ENCODE results near the gene SMURF1. TPM values are rescaled to one million over a fixed set of nuclear protein-coding genes. Genes with fewer than 3 reads are reported as not detected.

The SMURF1 gene
- total RNA-seq, 1 donor from 2014 or later: 10.0 TPM

DNA sequence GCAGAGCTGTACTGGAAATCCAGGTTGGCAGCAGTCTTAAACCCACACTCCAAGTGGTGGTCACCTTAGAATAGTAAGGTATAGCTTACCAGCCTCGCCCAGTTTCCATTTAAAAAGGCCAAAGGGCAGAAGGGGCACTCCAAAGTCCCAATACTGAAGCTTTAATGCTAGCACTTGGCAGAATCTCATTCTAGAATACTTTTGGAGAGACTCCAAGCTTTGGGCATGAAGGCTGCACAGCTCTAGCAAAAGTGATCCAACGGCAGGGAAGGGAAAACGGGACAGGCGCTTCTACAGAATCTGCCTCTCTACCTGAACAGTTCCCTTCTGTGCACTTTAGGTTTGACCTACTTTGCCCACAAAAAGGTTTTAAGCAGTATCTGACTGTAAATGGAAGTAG is 19.7 kb downstream of the SMURF1 start:
- H3K27ac ChIP-seq (replicated peaks): peak overlapping the region; percentile 55
- DNase-seq: no peak
- no peaks in the 10 kb centered on the region for H3K27me3 ChIP-seq (ENCODE audit: low read depth)
- TF ChIP-seq, protein P1, sequence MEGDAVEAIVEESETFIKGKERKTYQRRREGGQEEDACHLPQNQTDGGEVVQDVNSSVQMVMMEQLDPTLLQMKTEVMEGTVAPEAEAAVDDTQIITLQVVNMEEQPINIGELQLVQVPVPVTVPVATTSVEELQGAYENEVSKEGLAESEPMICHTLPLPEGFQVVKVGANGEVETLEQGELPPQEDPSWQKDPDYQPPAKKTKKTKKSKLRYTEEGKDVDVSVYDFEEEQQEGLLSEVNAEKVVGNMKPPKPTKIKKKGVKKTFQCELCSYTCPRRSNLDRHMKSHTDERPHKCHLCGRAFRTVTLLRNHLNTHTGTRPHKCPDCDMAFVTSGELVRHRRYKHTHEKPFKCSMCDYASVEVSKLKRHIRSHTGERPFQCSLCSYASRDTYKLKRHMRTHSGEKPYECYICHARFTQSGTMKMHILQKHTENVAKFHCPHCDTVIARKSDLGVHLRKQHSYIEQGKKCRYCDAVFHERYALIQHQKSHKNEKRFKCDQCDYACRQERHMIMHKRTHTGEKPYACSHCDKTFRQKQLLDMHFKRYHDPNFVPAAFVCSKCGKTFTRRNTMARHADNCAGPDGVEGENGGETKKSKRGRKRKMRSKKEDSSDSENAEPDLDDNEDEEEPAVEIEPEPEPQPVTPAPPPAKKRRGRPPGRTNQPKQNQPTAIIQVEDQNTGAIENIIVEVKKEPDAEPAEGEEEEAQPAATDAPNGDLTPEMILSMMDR (IDR thresholded peaks at IDR 0.05; ENCODE audit: borderline replicate concordance): no peak
- intact Hi-C loops (cut with micrococcal nuclease): no loop called here
- no peaks in the 10 kb centered on the region for H3K36me3 ChIP-seq
- H3K4me3 ChIP-seq: no peak overlapping the region
- no peaks in the 10 kb centered on the region for H3K9me3 ChIP-seq (replicated peaks)
- H3K4me1 ChIP-seq: peaks cover 82% of the 10 kb centered on the region

DNA sequence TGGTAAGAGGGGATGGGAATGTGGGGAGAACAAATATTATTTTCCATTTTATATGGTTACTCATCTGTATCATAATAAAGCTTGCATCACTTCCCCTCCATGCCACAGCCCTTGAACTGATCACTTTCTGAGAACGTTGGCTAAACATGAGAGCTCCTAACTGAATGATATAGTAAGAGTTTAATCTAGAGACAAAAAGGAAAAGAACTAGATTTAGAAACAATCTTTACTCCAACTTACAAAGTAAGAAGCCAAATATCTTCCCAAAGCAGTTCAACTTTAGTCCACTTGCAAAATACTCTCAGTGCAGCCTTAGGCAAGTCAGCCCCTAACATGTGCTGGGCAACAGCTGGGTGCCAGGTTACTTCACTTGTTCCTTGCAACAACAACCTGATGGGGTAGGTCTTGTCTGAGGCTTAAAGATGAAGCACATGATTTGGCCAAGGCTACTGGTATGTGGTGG is 20.3 kb downstream of the SMURF1 start:
- DNase-seq: no peak
- Histone ChIP-seq H3K36me3 (no peaks in the 10 kb centered on the region), H3K27ac (replicated peaks) (peak overlapping the region; percentile 55), H3K4me3 (no peak overlapping the region), H3K4me1 (peaks cover 86% of the 10 kb centered on the region), H3K9me3 (replicated peaks) (no peaks in the 10 kb centered on the region), H3K27me3 (ENCODE audit: low read depth) (no peaks in the 10 kb centered on the region)
- intact Hi-C loops (cut with micrococcal nuclease): no loop called here
- TF ChIP-seq, protein P1 (IDR thresholded peaks at IDR 0.05; ENCODE audit: borderline replicate concordance): no peak

DNA sequence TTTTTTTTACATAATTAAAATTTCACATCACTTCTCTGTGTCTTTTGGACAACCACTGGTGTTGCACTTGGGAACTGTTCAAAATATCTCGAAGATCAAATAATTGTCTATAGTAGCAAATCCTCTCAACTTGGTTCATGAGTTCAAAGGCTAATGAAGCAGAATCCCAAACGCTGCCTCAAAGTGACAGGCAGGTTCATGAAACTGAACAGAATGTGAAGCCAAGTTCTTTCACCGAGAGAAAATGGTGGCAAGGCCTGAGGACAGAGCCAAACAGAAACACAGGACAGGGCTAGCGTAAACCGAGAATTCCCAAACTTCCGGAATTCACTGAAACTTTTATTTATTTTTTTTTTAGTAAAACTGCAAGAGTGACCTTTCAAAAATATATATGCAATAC is 21.1 kb downstream of the SMURF1 start:
- Histone ChIP-seq H3K4me1 (peaks cover 83% of the 10 kb centered on the region), H3K27me3 (ENCODE audit: low read depth) (no peaks in the 10 kb centered on the region), H3K9me3 (replicated peaks) (no peaks in the 10 kb centered on the region), H3K36me3 (no peaks in the 10 kb centered on the region), H3K4me3 (no peak overlapping the region), H3K27ac (replicated peaks) (peak overlapping the region; percentile 55)
- intact Hi-C loops (cut with micrococcal nuclease): no loop called here
- no peak for DNase-seq
- TF ChIP-seq, protein P1 (IDR thresholded peaks at IDR 0.05; ENCODE audit: borderline replicate concordance): no peak

DNA sequence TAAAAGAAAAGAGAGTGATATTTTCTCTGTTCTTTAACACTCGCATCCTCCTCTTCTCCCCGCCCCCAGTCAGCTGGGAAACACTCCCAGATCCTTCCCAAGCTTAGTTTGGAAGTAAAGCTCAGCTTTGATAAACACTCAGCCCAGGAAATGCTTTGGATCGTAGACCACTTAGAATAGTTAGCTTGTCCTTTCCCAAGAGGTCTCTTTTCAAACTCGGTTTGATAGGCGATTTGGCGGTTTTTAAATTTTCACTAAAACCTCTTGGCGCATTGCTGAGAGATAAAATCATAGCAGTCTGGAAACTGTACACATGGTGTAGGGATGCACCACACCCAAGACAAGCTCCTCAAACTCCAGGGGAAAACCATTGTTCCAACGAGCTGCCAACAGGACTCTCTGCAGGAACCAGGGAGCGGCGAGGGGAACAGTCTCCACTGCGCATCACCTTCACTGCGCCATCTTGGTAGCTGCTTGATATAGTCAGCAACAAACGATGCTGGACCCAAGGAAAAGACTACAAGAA is 22.3 kb downstream of the SMURF1 start:
- TF ChIP-seq, protein P1 (IDR thresholded peaks at IDR 0.05; ENCODE audit: borderline replicate concordance): no peak
- H3K27ac ChIP-seq (replicated peaks): peak overlapping the region; percentile 78
- intact Hi-C loops (cut with micrococcal nuclease): no loop called here
- no peaks in the 10 kb centered on the region for H3K36me3 ChIP-seq
- peaks cover 6% of the 10 kb centered on the region for H3K9me3 ChIP-seq (replicated peaks)
- H3K4me3 ChIP-seq: peak overlapping the region; percentile 19
- peaks cover 71% of the 10 kb centered on the region for H3K4me1 ChIP-seq
- no peaks in the 10 kb centered on the region for H3K27me3 ChIP-seq (ENCODE audit: low read depth)
- peak; percentile 52 for DNase-seq

DNA sequence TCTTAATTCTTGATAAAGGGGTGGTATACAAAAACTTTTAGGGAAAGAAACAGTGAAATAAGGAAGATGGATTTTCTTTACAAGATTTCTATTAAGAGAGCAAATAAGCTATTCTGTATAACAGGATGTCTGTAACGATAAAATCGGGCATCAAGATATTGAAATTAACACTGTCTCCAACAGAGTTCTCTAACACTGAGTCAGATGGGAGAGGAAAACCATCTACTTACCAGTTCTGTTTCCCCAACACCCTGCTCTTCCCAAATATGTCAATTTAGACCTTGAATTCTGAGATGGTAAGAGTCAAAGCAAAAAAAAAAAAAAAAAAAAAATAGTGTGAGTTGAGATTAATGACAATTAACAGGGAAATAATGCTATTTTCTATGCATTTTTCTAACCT is 23.0 kb downstream of the SMURF1 start:
- H3K4me3 ChIP-seq: no peak overlapping the region
- intact Hi-C loops (cut with micrococcal nuclease): no loop called here
- peaks cover 70% of the 10 kb centered on the region for H3K4me1 ChIP-seq

More for the DNA sequence above, 23.0 kb downstream of the SMURF1 start:
- no peak for DNase-seq
- Histone ChIP-seq H3K27ac (replicated peaks) (peak overlapping the region; percentile 78), H3K27me3 (ENCODE audit: low read depth) (no peaks in the 10 kb centered on the region), H3K9me3 (replicated peaks) (peaks cover 6% of the 10 kb centered on the region), H3K36me3 (no peaks in the 10 kb centered on the region)
- TF ChIP-seq, protein P1 (IDR thresholded peaks at IDR 0.05; ENCODE audit: borderline replicate concordance): no peak

Measured in left ventricle myocardium inferior (tissue), 1 donor.